HAP-1 (cell line): ENCODE data around the gene DRAXIN.

Experiments
- DNase-seq, 2 experiments: peaks; one replicate each; pipeline ENCODE4 v3.0.0-alpha.2; 2016 to 2020; ENCODE audit warnings: low spot score in 2 of 2
- H3K27me3 ChIP-seq: fragments of 250-450 bp; sonication (Bioruptor Pico); 2 replicates; pipeline ENCODE4 v1.5.1; 2020; ENCODE audit warnings: low read depth, mild to moderate bottlenecking, moderate library complexity
- H3K36me3 ChIP-seq: fragments of 250-450 bp; sonication (Bioruptor Pico); replicated peaks from 2 replicates; pipeline ENCODE4 v1.5.1; 2020; ENCODE audit warnings: mild to moderate bottlenecking
- H3K4me1 ChIP-seq: fragments of 250-450 bp; sonication (Bioruptor Pico); 2 replicates; pipeline ENCODE4 v1.5.1; 2020; ENCODE audit warnings: mild to moderate bottlenecking
- H3K4me3 ChIP-seq: fragments of 250-450 bp; sonication (Bioruptor Pico); 2 replicates; pipeline ENCODE4 v1.5.1; 2020; ENCODE audit warnings: mild to moderate bottlenecking, moderate library complexity
- H3K9me3 ChIP-seq: fragments of 250-450 bp; sonication (Bioruptor Pico); 2 replicates; pipeline ENCODE4 v1.5.1; 2020; ENCODE audit warnings: mild to moderate bottlenecking, moderate library complexity
- in situ Hi-C: fragments of 300-500 bp; cut with MboI; formaldehyde crosslinking; loops from 3 replicates; pipeline ENCODE4 v1.14.3; 2020; ENCODE audit warnings: low sequenced_read_pairs, inconsistent platforms, mixed read lengths

DRAXIN gene

DNA sequence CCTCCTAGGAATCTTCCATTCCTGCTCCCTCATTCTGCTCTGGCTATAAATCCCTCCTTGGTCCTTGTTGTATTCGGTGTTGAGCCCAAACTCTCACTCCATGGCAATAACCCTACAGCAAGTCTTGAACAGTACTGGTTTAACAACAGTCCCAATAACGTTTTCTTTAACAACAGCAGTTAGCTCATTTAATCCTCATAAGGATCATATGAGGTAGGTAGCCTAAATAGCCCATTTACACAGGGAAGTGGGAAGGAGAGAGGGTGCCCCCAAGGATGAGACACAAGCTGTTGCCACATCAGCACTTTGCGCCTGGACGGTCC lies 44.0 kb downstream of the DRAXIN start:
- H3K4me1 ChIP-seq = peaks cover 12% of the 10 kb centered on the region
- H3K4me3 ChIP-seq = peak overlapping the region; percentile 95
- H3K27me3 ChIP-seq = no peaks in the 10 kb centered on the region
- in situ Hi-C loops = no loop called here
- no peaks in the 10 kb centered on the region for H3K9me3 ChIP-seq
- no peaks in the 10 kb centered on the region for H3K36me3 ChIP-seq
- no peak for DNase-seq

DNA sequence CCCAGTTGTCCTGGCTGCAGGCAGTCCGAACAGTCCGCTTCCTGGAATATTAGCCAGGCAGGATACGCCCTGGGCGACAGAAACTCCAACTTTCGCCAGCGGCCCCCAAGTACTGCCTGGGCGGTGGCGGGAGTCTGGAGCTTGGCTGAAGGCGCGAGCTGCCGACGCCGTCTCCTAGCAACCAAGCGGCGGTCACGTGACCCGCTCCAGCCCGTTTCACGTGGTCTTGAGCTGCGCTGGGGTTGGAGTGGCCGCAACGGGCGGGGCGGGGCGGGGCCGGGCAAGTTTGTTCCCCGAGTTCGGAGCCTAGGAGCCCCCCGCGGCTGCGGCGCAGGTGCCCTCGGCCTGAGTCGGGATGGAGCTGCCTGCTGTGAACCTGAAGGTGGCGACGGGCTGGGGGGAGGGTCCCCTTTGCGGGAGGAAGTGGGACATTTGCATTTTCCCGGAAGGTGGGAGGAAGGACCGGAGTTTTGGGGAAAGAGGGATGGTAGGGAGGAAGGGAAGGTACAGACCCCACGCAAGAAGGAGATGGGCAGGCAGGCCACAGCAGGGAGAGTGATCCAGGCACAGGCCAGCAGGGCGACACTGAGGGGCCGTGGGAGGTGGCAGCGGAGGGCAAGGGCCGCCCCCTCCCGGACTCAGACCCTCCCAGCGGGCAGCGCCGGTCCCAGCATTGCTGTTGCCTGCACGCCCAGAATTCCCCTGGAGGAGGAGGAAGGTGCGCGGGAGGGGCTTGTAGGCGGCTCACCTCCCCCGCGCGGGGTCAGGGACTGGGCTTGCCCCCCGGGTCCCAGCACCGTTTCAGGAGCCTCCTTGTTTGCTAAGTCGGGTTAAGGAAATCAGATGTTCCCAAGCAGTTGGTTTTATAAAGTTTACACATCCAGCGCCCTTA lies 44.6 kb downstream of the DRAXIN start, which contains the start of gene AGTRAP:
TSS of gene AGTRAP (plus strand) at position 283 of the 892 bp plus-strand sequence. CDS start at position 356, 73 bp downstream.
- in situ Hi-C loops = no loop called here
- Histone ChIP-seq H3K4me3 (peak within 1 kb of the TSS; percentile 95), H3K36me3 (no peaks in the 10 kb centered on the region), H3K4me1 (peaks cover 12% of the 10 kb centered on the region), H3K27me3 (no peaks in the 10 kb centered on the region), H3K9me3 (no peaks in the 10 kb centered on the region)
- peak; percentile 88 to 96 for DNase-seq

DNA sequence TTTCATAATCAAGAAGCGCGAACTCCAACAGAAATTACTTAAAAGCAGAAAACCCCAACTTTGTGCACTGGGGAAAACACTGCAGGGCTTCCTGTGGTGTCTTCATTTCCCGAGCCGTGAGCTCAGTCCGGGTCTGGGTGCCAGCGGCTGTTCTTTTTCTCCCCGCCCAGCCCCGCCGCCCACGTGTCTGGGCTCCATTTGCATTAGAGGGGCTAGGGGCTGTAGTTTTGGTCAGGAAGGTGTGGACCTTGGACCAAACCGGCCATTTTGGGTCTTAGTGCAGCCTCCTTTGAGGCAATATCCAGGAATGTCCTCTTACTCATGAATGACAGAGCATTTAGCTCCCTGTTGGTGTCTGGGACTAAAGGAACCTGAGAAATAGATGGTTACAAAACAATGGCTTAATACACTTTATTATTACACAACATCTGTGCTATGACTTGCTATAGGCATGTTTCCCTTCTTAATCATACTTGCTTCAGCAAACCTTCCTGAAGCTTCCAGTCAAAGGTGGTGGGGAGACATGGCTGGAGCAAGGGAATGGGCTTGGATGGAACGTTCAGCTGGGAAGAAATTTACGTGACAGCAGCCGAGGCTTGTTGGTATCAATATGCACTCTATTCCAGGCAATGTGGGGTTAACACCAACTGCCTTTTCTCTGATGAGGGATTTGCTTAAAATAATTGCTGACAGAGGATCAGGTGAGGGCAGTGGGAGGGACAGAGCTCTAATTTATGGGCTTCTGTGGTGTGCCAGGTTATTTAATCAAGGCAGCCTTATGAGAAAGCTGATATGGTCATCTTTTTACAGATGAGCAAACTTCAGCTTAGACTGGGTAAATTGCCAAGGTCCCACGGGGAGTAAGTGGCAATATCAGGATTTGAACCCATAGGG lies 45.5 kb downstream of the DRAXIN start:
- Histone ChIP-seq H3K36me3 (no peaks in the 10 kb centered on the region), H3K4me1 (peaks cover 12% of the 10 kb centered on the region), H3K4me3 (peak overlapping the region; percentile 95), H3K9me3 (no peaks in the 10 kb centered on the region), H3K27me3 (no peaks in the 10 kb centered on the region)
- in situ Hi-C loops = no loop called here
- DNase-seq = peak; percentile 26 to 67

DNA sequence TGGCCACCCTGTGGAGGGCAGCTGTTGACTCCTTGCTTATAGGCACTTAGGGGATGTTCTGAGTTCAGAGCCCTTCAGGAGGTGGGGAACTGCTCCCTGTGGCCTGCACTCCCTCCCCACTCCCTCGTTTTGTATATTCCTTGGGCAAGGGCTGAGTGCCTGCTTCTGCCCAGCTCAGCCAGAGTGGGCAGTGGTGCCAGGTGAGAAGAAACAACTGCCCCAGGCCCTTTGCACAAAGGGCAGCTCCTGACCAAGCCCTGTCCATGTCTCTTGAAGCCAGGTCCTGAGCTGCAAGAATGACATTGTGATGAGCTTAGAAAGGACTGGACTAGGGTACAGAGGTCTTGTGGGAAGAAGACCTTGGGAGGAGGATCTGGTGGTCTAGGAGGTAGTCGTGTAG lies 46.6 kb downstream of the DRAXIN start:
- no peak for DNase-seq
- in situ Hi-C loops = no loop called here
- Histone ChIP-seq H3K4me3 (no peak overlapping the region), H3K27me3 (no peaks in the 10 kb centered on the region), H3K4me1 (peaks cover 12% of the 10 kb centered on the region), H3K9me3 (no peaks in the 10 kb centered on the region), H3K36me3 (no peaks in the 10 kb centered on the region)

DNA sequence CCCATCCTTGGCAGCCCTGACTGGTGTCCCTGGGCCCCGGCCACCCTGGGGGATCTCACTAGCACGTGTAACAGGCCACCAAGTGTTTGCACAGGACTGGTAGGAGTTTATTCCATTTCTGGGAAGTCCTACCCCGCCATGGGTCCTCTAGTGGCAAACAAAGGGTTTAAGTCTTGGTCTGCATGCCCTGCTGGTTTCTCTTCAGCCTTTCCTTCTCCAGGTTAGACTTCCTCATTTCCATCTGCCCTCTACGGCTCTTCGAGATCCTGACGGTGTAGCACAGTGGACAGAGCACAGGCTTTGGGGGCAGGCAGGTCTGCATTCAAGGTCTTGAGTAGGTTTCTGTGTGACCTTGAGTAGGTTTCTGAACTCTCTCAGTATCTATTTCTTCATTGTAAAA lies 47.3 kb downstream of the DRAXIN start:
- no peaks in the 10 kb centered on the region for H3K9me3 ChIP-seq
- no peak overlapping the region for H3K4me3 ChIP-seq
- in situ Hi-C loops = no loop called here
- peaks cover 12% of the 10 kb centered on the region for H3K4me1 ChIP-seq
- H3K36me3 ChIP-seq = no peaks in the 10 kb centered on the region
- H3K27me3 ChIP-seq = no peaks in the 10 kb centered on the region
- no peak for DNase-seq

DNA sequence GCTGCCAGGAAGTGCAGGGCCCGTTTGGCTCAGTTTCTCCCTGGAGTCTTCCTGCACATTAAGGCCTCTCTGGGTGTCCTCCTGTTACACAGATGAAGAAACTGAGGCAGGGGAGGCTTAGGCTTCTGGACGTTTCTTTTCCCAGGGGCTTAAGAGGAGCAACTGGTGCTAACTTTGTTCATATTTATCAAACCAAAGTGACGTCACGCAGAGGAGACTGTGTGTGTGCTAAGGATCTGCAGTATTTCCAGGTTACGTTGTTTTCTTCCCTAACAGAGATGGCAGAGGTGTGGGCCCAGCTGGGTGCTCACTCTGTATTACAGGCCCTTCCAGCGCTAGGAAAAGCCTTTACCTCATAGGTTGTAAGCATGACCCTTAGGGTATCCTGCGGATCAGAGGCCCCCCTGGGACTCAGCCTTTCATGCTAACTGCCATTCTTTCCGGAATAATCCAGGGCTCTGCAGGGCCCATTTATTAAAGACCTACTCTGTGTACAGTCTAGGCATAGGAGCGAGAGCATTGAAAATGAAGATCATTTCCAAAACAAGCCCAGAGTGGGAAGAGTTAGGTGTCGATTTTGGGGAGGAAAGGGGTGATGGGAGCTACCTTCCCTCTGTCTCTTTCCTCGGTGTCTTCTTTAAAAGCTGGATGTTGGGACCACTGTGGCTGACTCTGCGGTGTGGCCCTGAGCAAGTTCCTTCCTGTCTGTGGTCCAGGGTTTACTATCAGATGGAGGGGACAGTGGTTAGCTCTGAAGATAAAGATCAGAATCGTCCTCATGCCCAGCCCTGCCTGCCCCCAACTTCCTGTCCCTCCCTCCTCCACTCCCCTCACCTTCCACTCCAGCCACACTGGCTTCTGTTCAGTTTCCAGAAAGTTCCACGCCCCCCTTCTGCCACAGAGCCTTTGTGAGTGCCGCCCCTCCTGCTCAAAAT lies 49.0 kb downstream of the DRAXIN start:
- no peak for DNase-seq
- in situ Hi-C loops = no loop called here
- no peaks in the 10 kb centered on the region for H3K9me3 ChIP-seq
- no peaks in the 10 kb centered on the region for H3K36me3 ChIP-seq
- no peaks in the 10 kb centered on the region for H3K27me3 ChIP-seq
- no peak overlapping the region for H3K4me3 ChIP-seq
- H3K4me1 ChIP-seq = peaks cover 11% of the 10 kb centered on the region

DNA sequence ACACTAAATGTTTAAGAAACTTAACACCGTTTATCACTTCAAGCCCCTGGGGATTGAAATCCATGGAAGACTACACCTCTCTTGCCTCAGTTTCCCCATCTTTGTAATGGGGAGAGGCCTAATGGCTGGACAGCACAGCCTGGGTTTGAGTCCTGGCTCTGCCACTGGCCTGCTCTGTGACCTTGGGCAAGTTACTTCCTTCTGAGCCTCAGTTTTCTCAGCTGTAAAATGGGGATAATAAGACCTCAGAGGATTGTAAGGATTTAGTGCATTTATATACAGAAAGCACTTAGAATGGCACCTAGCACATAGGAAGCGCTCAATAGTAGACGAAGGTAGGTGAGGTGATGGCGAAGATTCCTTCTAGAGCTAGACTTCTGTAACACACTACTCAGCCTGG lies 50.0 kb downstream of the DRAXIN start:
- Histone ChIP-seq H3K27me3 (no peaks in the 10 kb centered on the region), H3K36me3 (no peaks in the 10 kb centered on the region; the same call in 1 of the 2 replicates), H3K4me3 (no peak overlapping the region), H3K9me3 (no peaks in the 10 kb centered on the region), H3K4me1 (peaks cover 8% of the 10 kb centered on the region; the same call in 1 of the 2 replicates)
- in situ Hi-C loops = no loop called here
- DNase-seq = no peak

DNA sequence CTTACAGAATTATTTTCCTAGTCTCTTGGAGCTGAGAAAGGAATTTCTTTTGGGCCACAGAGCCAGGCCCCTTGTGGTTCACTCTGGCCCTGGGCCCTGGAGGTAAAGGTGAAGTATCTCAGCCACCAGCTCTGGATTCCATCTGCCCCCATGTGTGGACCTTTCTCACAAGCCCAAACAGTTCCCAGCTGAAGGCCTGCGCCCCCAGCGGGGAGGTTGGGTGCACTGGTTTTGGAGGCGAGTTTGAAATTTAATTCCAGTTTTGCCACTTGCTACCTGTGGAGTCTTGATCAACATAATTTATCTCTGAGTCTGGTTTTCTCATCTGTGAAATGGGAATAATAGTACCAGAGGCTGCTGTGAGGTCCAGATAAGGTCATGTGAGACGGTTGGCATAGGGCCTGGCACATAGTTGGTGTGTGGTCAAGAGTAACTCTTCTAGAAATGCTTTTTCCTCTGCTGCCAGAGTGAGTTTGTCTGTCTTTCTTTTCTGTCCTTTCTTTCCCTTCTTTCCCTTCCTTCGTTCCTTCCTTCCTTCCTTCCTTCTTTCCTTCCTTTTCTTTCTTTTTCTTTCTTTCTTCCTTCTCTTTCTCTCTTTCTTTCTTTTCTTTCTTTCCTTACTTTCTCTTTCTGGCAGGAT lies 50.5 kb downstream of the DRAXIN start:
- Histone ChIP-seq H3K4me1 (peaks cover 4% of the 10 kb centered on the region; the same call in 1 of the 2 replicates), H3K9me3 (no peaks in the 10 kb centered on the region), H3K27me3 (no peaks in the 10 kb centered on the region), H3K36me3 (no peaks in the 10 kb centered on the region; the same call in none of the 2 replicates), H3K4me3 (no peak overlapping the region)
- no peak for DNase-seq
- in situ Hi-C loops = no loop called here

DNA sequence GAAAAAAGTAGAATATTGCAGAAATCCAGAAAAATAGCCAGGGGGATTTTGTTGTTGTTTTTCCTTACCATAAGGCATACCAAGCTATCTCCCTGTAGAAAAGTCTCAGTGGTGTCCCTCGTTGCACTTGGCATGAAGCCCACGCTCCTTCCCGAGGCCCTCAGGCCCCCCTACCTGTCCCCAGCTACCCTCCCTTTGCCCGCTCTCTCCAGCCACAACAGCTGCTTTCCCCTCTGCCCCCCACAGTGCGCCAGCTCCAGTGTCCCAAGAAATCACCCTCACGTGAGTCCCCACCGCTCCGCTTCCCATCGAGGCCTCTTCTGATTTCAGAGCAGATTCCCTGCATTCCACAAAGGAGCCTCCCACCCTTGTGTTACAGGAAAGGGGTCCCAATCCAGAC lies 52.8 kb downstream of the DRAXIN start:
- no peak for DNase-seq
- Histone ChIP-seq H3K27me3 (no peaks in the 10 kb centered on the region), H3K4me3 (no peak overlapping the region), H3K9me3 (no peaks in the 10 kb centered on the region), H3K4me1 (no peaks in the 10 kb centered on the region), H3K36me3 (peaks cover 6% of the 10 kb centered on the region)
- in situ Hi-C loops = no loop called here

DNA sequence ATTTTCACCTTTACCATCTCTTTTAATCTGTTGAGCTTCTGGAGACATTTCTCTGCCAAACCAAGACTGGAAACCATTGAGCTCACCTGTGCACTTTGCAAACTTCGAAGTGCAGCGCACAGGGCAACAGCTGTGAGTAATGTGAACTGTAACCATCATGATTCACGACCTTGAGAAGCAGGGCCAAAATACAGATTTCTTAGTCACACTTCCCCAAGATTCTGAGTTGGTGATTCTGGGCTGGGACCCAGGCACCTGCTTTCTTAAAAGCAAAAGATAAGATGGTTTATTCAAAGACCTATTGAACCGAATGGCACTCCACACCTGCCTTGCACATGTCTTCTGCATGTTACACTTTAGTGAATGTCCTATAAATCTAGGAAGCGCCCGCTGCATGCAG lies 54.6 kb downstream of the DRAXIN start:
- no peak overlapping the region for H3K4me3 ChIP-seq
- no peaks in the 10 kb centered on the region for H3K9me3 ChIP-seq
- DNase-seq = no peak
- peaks cover 14% of the 10 kb centered on the region for H3K36me3 ChIP-seq
- in situ Hi-C loops = no loop called here
- H3K27me3 ChIP-seq = no peaks in the 10 kb centered on the region
- H3K4me1 ChIP-seq = no peaks in the 10 kb centered on the region

DNA sequence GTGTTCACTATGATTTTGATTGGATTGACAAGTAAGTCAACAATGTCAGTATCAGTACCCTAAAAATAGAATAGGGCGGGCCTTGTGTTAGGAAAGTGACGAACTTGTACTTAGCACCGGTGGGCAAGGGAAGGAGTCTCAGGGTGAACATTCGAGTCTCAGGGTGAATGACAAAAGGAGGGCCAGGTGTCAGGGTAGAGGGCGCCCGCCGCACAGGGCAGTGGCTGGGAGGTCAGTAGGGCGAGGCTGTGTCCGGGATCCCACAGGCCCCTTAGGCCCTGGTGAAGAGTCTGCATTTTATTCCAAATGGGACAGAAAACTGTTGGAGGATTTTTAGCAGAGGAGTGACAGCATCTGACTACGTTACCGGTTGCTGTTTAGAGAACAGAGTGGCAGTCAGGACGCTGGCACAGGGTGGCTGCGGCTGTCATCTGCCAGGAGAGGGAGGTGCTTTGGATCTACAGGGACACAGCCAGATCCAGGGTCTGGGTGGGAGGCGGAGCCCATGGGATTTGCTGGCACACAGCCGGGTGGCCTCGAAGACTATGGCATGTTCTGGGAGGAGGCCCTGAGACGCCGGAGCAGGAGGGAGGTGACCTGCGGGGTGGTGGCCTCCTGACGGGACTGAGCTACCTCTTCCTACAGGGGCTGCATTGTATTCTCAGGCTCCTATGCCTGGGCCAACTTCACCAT lies 55.4 kb downstream of the DRAXIN start:
- Histone ChIP-seq H3K36me3 (peaks cover 14% of the 10 kb centered on the region), H3K9me3 (no peaks in the 10 kb centered on the region), H3K27me3 (no peaks in the 10 kb centered on the region), H3K4me3 (no peak overlapping the region), H3K4me1 (no peaks in the 10 kb centered on the region)
- no peak for DNase-seq
- in situ Hi-C loops = no loop called here

DNA sequence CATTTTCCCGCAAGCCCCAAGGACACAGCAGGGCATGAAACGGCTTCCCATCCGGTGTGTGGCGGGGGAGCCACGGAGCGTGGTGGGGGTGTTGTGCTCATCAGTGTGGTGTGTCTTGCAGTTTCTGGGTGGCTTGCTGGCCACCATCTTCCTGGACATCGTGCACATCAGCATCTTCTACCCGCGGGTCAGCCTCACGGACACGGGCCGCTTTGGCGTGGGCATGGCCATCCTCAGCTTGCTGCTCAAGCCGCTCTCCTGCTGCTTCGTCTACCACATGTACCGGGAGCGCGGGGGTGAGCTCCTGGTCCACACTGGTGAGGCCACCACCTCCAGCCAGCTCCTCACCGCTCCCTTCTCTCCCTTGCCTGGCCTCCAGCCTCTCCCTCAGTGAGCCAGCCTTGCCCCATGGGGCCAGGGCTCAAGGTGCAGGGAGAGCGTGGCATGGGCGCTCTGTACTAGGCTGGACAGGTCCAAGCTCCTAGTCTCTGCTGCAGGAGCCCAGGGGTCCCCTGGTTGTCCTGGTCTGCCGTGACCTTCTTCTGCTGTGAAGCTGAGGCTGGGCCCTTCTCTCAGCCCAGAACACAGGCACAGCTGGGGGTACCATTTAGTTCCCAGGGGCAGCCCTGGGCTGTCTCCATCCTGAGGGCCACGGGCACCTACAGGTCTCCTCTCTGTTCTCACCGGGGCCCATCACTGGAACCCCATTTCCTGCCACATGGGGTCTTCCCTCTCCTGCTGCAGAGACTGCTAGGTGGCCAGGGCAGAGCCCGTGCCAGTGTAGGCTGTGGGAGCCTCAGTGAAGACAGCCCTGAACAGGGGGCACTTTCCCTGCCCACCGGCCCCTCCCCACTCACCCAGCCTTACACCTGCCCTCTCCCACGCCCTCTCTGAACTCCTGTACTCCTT lies 57.0 kb downstream of the DRAXIN start:
- in situ Hi-C loops = no loop called here
- no peaks in the 10 kb centered on the region for H3K27me3 ChIP-seq
- H3K4me3 ChIP-seq = no peak overlapping the region
- no peak for DNase-seq
- H3K4me1 ChIP-seq = no peaks in the 10 kb centered on the region
- H3K9me3 ChIP-seq = no peaks in the 10 kb centered on the region
- peaks cover 14% of the 10 kb centered on the region for H3K36me3 ChIP-seq
